Measurements from ENCODE around the gene PTPRD.

PTPRD gene

DNA sequence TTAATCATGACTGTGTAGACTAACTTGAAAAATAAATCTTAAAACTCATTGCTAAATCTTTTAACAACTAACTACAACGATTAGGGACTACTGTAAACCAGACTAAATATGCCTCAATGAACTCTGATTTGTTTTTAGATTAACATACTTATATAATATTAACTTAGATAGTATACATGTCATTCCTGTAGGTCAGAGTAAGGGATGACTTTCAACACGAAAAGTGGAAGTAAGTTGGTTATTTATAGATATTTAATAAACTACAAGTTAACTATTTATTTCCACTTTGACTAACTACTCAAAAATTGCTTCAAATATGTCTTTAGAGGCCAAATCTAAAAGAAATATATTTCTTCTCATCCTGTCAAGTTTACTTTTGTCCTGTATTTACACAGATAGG is 795.6 kb downstream of the PTPRD start:
- H3K36me3 ChIP-seq (ENCODE audit: insufficient read depth, low read length): no peaks in the 10 kb centered on the region
- H3F3A ChIP-seq (ENCODE audit: low read depth): no peaks in the 10 kb centered on the region
- H3K9me3 ChIP-seq (ENCODE audit: insufficient read depth, low read depth, low read length): no peaks in the 10 kb centered on the region
- H3K9me2 ChIP-seq (replicated peaks; ENCODE audit: low read depth, low read length): no peaks in the 10 kb centered on the region
- H4K20me1 ChIP-seq (ENCODE audit: insufficient read depth, low read length, poor library complexity, severe bottlenecking): no peaks in the 10 kb centered on the region
- H3K79me2 ChIP-seq (ENCODE audit: insufficient read depth, low read length): no peaks in the 10 kb centered on the region
- no peak overlapping the region for H3K9ac ChIP-seq (ENCODE audit: low read depth, low read length, poor library complexity, severe bottlenecking)
- no peak overlapping the region for H3K4me3 ChIP-seq (ENCODE audit: low read length, poor library complexity, severe bottlenecking)
- TF ChIP-seq, protein P1, sequence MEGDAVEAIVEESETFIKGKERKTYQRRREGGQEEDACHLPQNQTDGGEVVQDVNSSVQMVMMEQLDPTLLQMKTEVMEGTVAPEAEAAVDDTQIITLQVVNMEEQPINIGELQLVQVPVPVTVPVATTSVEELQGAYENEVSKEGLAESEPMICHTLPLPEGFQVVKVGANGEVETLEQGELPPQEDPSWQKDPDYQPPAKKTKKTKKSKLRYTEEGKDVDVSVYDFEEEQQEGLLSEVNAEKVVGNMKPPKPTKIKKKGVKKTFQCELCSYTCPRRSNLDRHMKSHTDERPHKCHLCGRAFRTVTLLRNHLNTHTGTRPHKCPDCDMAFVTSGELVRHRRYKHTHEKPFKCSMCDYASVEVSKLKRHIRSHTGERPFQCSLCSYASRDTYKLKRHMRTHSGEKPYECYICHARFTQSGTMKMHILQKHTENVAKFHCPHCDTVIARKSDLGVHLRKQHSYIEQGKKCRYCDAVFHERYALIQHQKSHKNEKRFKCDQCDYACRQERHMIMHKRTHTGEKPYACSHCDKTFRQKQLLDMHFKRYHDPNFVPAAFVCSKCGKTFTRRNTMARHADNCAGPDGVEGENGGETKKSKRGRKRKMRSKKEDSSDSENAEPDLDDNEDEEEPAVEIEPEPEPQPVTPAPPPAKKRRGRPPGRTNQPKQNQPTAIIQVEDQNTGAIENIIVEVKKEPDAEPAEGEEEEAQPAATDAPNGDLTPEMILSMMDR (conservative IDR thresholded peaks at IDR 0.05; ENCODE audit: low read length): no peak
- TF ChIP-seq EZH2phosphoT487 (IDR thresholded peaks at IDR 0.05; ENCODE audit: borderline replicate concordance): no peak
- H2AFZ ChIP-seq (ENCODE audit: low read length): no peak overlapping the region
- H3K27me3 ChIP-seq (ENCODE audit: insufficient read depth, low read length, poor library complexity, severe bottlenecking): no peaks in the 10 kb centered on the region
- H3K4me2 ChIP-seq (ENCODE audit: low read depth, low read length, poor library complexity, severe bottlenecking): no peak overlapping the region
- H3K4me1 ChIP-seq (ENCODE audit: insufficient read depth, low read length, poor library complexity, severe bottlenecking): no peaks in the 10 kb centered on the region

DNA sequence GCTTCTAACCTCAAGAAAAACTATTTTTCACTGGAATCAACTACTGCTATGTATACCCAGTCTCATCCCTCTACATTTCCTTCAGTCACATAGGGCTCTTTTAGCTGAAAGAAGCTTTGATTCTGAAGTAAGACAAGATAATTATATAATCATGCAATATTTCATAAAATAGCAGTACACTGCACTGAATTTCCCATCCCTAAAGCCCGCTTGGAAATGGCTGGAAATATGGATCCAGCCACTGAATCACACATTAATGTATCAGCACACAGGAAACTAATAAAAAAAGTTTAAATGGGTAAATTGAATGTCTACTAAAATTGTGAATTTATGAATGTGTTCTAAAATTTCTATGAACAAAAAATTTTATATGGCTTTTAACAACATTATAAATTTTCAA is 808.7 kb downstream of the PTPRD start:
- H3K36me3 ChIP-seq (ENCODE audit: insufficient read depth, low read length): no peaks in the 10 kb centered on the region
- no peaks in the 10 kb centered on the region for H3K79me2 ChIP-seq (ENCODE audit: insufficient read depth, low read length)
- H3K4me2 ChIP-seq (ENCODE audit: low read depth, low read length, poor library complexity, severe bottlenecking): no peak overlapping the region
- H3K9me3 ChIP-seq (ENCODE audit: insufficient read depth, low read depth, low read length): no peaks in the 10 kb centered on the region
- H3K27me3 ChIP-seq (ENCODE audit: insufficient read depth, low read length, poor library complexity, severe bottlenecking): no peaks in the 10 kb centered on the region
- H2AFZ ChIP-seq (ENCODE audit: low read length): peak overlapping the region; percentile 56; the same call in 1 of the 2 replicates
- H3K4me1 ChIP-seq (ENCODE audit: insufficient read depth, low read length, poor library complexity, severe bottlenecking): no peaks in the 10 kb centered on the region
- H3F3A ChIP-seq (ENCODE audit: low read depth): no peaks in the 10 kb centered on the region
- H4K20me1 ChIP-seq (ENCODE audit: insufficient read depth, low read length, poor library complexity, severe bottlenecking): no peaks in the 10 kb centered on the region
- no peak for TF ChIP-seq EZH2phosphoT487 (IDR thresholded peaks at IDR 0.05; ENCODE audit: borderline replicate concordance)
- TF ChIP-seq, protein P1 (conservative IDR thresholded peaks at IDR 0.05; ENCODE audit: low read length): no peak
- no peak overlapping the region for H3K4me3 ChIP-seq (ENCODE audit: low read length, poor library complexity, severe bottlenecking)
- no peaks in the 10 kb centered on the region for H3K9me2 ChIP-seq (replicated peaks; ENCODE audit: low read depth, low read length)
- H3K9ac ChIP-seq (ENCODE audit: low read depth, low read length, poor library complexity, severe bottlenecking): no peak overlapping the region

DNA sequence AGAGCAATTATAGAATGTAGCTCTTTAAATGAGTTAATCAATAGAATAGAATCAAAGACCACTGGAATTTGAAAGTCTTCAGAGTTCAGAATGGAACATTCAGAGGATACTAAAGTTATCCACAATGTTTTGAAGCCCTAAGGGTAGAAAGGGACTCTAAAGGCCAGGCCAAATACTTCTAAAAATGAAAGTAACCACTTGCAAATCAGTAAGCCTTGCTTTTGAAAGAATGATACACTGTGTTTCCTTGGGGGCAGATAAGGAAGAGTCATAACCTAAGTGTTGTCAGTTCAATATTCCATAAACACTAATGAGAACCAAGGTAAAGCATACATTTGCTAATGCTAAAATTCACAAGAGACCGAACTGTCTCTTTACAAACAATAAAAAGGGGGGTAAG is 813.5 kb downstream of the PTPRD start:
- no peak overlapping the region for H2AFZ ChIP-seq (ENCODE audit: low read length)
- H3K4me2 ChIP-seq (ENCODE audit: low read depth, low read length, poor library complexity, severe bottlenecking): no peak overlapping the region
- H3F3A ChIP-seq (ENCODE audit: low read depth): no peaks in the 10 kb centered on the region

More for the DNA sequence above, 813.5 kb downstream of the PTPRD start:
- Histone ChIP-seq H3K27me3 (ENCODE audit: insufficient read depth, low read length, poor library complexity, severe bottlenecking) (no peaks in the 10 kb centered on the region), H3K36me3 (ENCODE audit: insufficient read depth, low read length) (no peaks in the 10 kb centered on the region), H3K4me3 (ENCODE audit: low read length, poor library complexity, severe bottlenecking) (no peak overlapping the region), H4K20me1 (ENCODE audit: insufficient read depth, low read length, poor library complexity, severe bottlenecking) (no peaks in the 10 kb centered on the region), H3K9me3 (ENCODE audit: insufficient read depth, low read depth, low read length) (no peaks in the 10 kb centered on the region), H3K9me2 (replicated peaks; ENCODE audit: low read depth, low read length) (no peaks in the 10 kb centered on the region), H3K9ac (ENCODE audit: low read depth, low read length, poor library complexity, severe bottlenecking) (no peak overlapping the region), H3K4me1 (ENCODE audit: insufficient read depth, low read length, poor library complexity, severe bottlenecking) (no peaks in the 10 kb centered on the region), H3K79me2 (ENCODE audit: insufficient read depth, low read length) (no peaks in the 10 kb centered on the region)
- TF ChIP-seq EZH2phosphoT487 (IDR thresholded peaks at IDR 0.05; ENCODE audit: borderline replicate concordance): no peak
- TF ChIP-seq, protein P1 (conservative IDR thresholded peaks at IDR 0.05; ENCODE audit: low read length): no peak

Data from Loucy (cell line).